HUES6 (cell line): ENCODE measurements around the gene CDR2.
"Not testable (repeated sequence)": the region's sequence is repeated elsewhere in the genome, so short reads cannot be mapped to it uniquely, and the experiment has no call there.

Source experiments
- H3K27ac ChIP-seq: 2 replicates; pipeline ENCODE4 v1.7.0; 2013; ENCODE audit warnings: low read depth, mild to moderate bottlenecking, low read length, inconsistent platforms
- H3K27me3 ChIP-seq: 2 replicates; pipeline ENCODE4 v1.6.1; 2013; ENCODE audit warnings: low read length; ENCODE audit not compliant: control insufficient read depth, insufficient read depth
- H3K36me3 ChIP-seq: 2 replicates; pipeline ENCODE4 v1.6.1; 2013; ENCODE audit warnings: low read length; ENCODE audit not compliant: control insufficient read depth, insufficient read depth
- H3K4me1 ChIP-seq: 2 replicates; pipeline ENCODE4 v1.6.1; 2013; ENCODE audit warnings: low read length; ENCODE audit not compliant: control insufficient read depth, insufficient read depth
- H3K4me3 ChIP-seq: 2 replicates; pipeline ENCODE4 v1.5.1; 2013; ENCODE audit warnings: low read depth, low read length
- H3K9ac ChIP-seq: one replicate; pipeline ENCODE4 v1.6.1; 2013; ENCODE audit warnings: mild to moderate bottlenecking, low read length
- H3K9me3 ChIP-seq: 2 replicates; pipeline ENCODE4 v1.6.1; 2013; ENCODE audit warnings: low read depth, low read length; ENCODE audit not compliant: control insufficient read depth, insufficient read depth

The CDR2 gene

GRCh38 chr16:22375963-22376640, 1.7 kb upstream of the CDR2 start:
- Histone ChIP-seq H3K27ac (no peak overlapping the region), H3K36me3 (peaks cover 7% of the 10 kb centered on the region; the same call in 1 of the 2 replicates), H3K9ac (no peak overlapping the region), H3K27me3 (peaks cover 10% of the 10 kb centered on the region; the same call in 1 of the 2 replicates), H3K4me1 (peaks cover 20% of the 10 kb centered on the region), H3K4me3 (no peak overlapping the region), H3K9me3 (no peaks in the 10 kb centered on the region)

- Histone ChIP-seq H3K36me3 (peaks cover 10% of the 10 kb centered on the region), H3K27ac (no peak overlapping the region), H3K9ac (peak overlapping the region; percentile 66), H3K4me3 (peak overlapping the region; percentile 84), H3K9me3 (no peaks in the 10 kb centered on the region), H3K4me1 (peaks cover 21% of the 10 kb centered on the region), H3K27me3 (peaks cover 10% of the 10 kb centered on the region; the same call in 1 of the 2 replicates)
Measured at GRCh38 chr16:22375117-22375962, 921 bp upstream of the CDR2 start.

- Histone ChIP-seq H3K9me3 (no peaks in the 10 kb centered on the region), H3K27me3 (peaks cover 10% of the 10 kb centered on the region; the same call in 1 of the 2 replicates), H3K4me1 (peaks cover 30% of the 10 kb centered on the region), H3K36me3 (peaks cover 12% of the 10 kb centered on the region), H3K27ac (peak overlapping the region; percentile 70; the same call in 1 of the 2 replicates), H3K4me3 (peak overlapping the region; percentile 84), H3K9ac (peak overlapping the region; percentile 77)
Measured at GRCh38 chr16:22373662-22374310, 633 bp downstream of the CDR2 start.

GRCh38 chr16:22372882-22373661, 1.3 kb downstream of the CDR2 start:
- peak overlapping the region; percentile 77 for H3K9ac ChIP-seq
- peaks cover 34% of the 10 kb centered on the region for H3K4me1 ChIP-seq
- H3K27ac ChIP-seq = no peak overlapping the region
- peaks cover 10% of the 10 kb centered on the region; the same call in 1 of the 2 replicates for H3K27me3 ChIP-seq
- H3K36me3 ChIP-seq = peaks cover 15% of the 10 kb centered on the region
- H3K9me3 ChIP-seq = no peaks in the 10 kb centered on the region
- peak overlapping the region; percentile 84 for H3K4me3 ChIP-seq

GRCh38 chr16:22370038-22370820, 4.2 kb downstream of the CDR2 start:
- H3K36me3 ChIP-seq = peaks cover 16% of the 10 kb centered on the region
- peaks cover 2% of the 10 kb centered on the region; the same call in 1 of the 2 replicates for H3K27me3 ChIP-seq
- H3K4me3 ChIP-seq = no peak overlapping the region
- H3K9me3 ChIP-seq = no peaks in the 10 kb centered on the region
- no peak overlapping the region for H3K9ac ChIP-seq
- H3K27ac ChIP-seq = 0 out of 2 replicates have a peak overlapping the region, but pooled peaks have one; percentile 7
- peaks cover 29% of the 10 kb centered on the region for H3K4me1 ChIP-seq

DNA sequence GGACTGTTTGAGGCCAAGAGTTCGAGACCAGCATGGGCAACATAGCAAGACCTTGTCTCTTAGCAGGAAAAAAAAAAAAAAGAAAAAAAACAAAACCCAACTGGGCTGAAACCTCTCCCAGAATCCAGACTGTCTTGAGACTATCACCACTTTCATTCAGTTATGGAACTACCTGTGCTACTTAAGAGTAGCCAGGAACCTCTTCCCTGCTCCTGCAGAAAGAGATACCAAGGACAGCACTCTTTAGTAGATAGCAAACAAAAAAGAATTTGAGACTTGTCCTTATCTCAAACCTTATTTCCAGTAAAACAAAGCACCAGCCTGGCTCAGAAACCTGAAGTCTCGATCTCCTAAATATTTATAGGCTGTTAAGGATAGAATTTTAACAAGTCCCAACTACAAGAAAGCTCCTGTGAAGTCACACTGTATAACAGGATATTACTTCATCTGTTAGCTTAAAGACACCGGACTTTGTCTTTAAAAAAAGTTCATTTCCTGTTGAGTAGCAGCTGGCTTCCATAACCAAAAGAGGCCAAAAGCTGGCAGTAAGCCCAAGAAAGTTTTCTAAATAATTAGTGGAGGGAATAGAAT, 5.1 kb downstream of the CDR2 start:
- Histone ChIP-seq H3K36me3 (peaks cover 25% of the 10 kb centered on the region), H3K4me1 (peaks cover 28% of the 10 kb centered on the region), H3K4me3 (no peak overlapping the region), H3K9ac (no peak overlapping the region), H3K27ac (no peak overlapping the region), H3K27me3 (no peaks in the 10 kb centered on the region), H3K9me3 (no peaks in the 10 kb centered on the region)

- not testable (repeated sequence) for H3K9me3 ChIP-seq, H3K4me3 ChIP-seq, H3K27ac ChIP-seq, H3K9ac ChIP-seq, H3K27me3 ChIP-seq
- Histone ChIP-seq H3K4me1 (peaks cover 28% of the 10 kb centered on the region), H3K36me3 (peaks cover 35% of the 10 kb centered on the region)
Measured at GRCh38 chr16:22368200-22368826, 6.1 kb downstream of the CDR2 start.

- Histone ChIP-seq H3K4me3 (no peak overlapping the region), H3K27me3 (no peaks in the 10 kb centered on the region), H3K27ac (no peak overlapping the region), H3K9ac (no peak overlapping the region), H3K36me3 (peaks cover 48% of the 10 kb centered on the region), H3K4me1 (peaks cover 23% of the 10 kb centered on the region), H3K9me3 (no peaks in the 10 kb centered on the region)
Measured at GRCh38 chr16:22366889-22367288, 7.5 kb downstream of the CDR2 start.

- Histone ChIP-seq H3K9ac (no peak overlapping the region), H3K9me3 (no peaks in the 10 kb centered on the region), H3K27ac (no peak overlapping the region), H3K4me3 (no peak overlapping the region), H3K27me3 (no peaks in the 10 kb centered on the region), H3K36me3 (peaks cover 44% of the 10 kb centered on the region), H3K4me1 (peaks cover 22% of the 10 kb centered on the region)
Measured at GRCh38 chr16:22366371-22366770, 8.0 kb downstream of the CDR2 start.
